ENCODE data around the gene NWD2.

Gene NWD2

GRCh38 chr4:37430718-37431416 is 186.3 kb downstream of the NWD2 start (continued):
- no peak for TF ChIP-seq CSRNP3 (CRISPR knock-in tag; IDR thresholded peaks at IDR 0.05)
- no peak for TF ChIP-seq ZNF565 (CRISPR knock-in tag; conservative IDR thresholded peaks at IDR 0.05; ENCODE audit: low read depth)
- no peak for TF ChIP-seq PPARA (CRISPR knock-in tag; IDR thresholded peaks at IDR 0.05; ENCODE audit: borderline replicate concordance)
- TF ChIP-seq GLIS3 (CRISPR knock-in tag; IDR thresholded peaks at IDR 0.05): no peak

- no peak for ATAC-seq
- TF ChIP-seq CREB5 (CRISPR knock-in tag; IDR thresholded peaks at IDR 0.05; ENCODE audit: low read depth): no peak
- no peak for TF ChIP-seq ZC3H10 (CRISPR knock-in tag; IDR thresholded peaks at IDR 0.05)
- TF ChIP-seq CSDC2 (CRISPR knock-in tag; IDR thresholded peaks at IDR 0.05): no peak
- no peak for TF ChIP-seq PATZ1 (CRISPR knock-in tag; IDR thresholded peaks at IDR 0.05; ENCODE audit: borderline replicate concordance)
Observed at GRCh38 chr4:37431417-37431743, 186.8 kb downstream of the NWD2 start.

- TF ChIP-seq PATZ1 (CRISPR knock-in tag; IDR thresholded peaks at IDR 0.05; ENCODE audit: borderline replicate concordance) (no peak), ARNTL (CRISPR knock-in tag; IDR thresholded peaks at IDR 0.05; ENCODE audit: borderline replicate concordance, low read depth) (no peak), PPARA (CRISPR knock-in tag; IDR thresholded peaks at IDR 0.05; ENCODE audit: borderline replicate concordance) (no peak), ISL1 (CRISPR knock-in tag; IDR thresholded peaks at IDR 0.05) (no peak), SNAI2 (CRISPR knock-in tag; IDR thresholded peaks at IDR 0.05) (no peak)
- ATAC-seq: no peak
Observed at GRCh38 chr4:37434469-37434868, 189.9 kb downstream of the NWD2 start.

GRCh38 chr4:37436546-37436945 is 192.0 kb downstream of the NWD2 start:
- ATAC-seq: no peak
- TF ChIP-seq PPARA (CRISPR knock-in tag; IDR thresholded peaks at IDR 0.05; ENCODE audit: borderline replicate concordance) (no peak), ARNTL (CRISPR knock-in tag; IDR thresholded peaks at IDR 0.05; ENCODE audit: borderline replicate concordance, low read depth) (no peak), ZFP3 (CRISPR knock-in tag; IDR thresholded peaks at IDR 0.05) (no peak), TOX (CRISPR knock-in tag; IDR thresholded peaks at IDR 0.05; ENCODE audit: borderline replicate concordance) (no peak), ESRRG (CRISPR knock-in tag; IDR thresholded peaks at IDR 0.05) (no peak), POU6F1 (CRISPR knock-in tag; IDR thresholded peaks at IDR 0.05; ENCODE audit: borderline replicate concordance, low read depth) (no peak), ZNF8 (CRISPR knock-in tag; IDR thresholded peaks at IDR 0.05) (no peak), TSHZ2 (CRISPR knock-in tag; IDR thresholded peaks at IDR 0.05) (no peak), CSRNP3 (CRISPR knock-in tag; IDR thresholded peaks at IDR 0.05) (no peak), BACH2 (CRISPR knock-in tag; IDR thresholded peaks at IDR 0.05; ENCODE audit: borderline replicate concordance) (no peak), OSR1 (CRISPR knock-in tag; IDR thresholded peaks at IDR 0.05) (no peak), CSDC2 (CRISPR knock-in tag; IDR thresholded peaks at IDR 0.05) (no peak), RARB (CRISPR knock-in tag; IDR thresholded peaks at IDR 0.05) (no peak), GLIS3 (CRISPR knock-in tag; IDR thresholded peaks at IDR 0.05) (no peak), ZC3H10 (CRISPR knock-in tag; IDR thresholded peaks at IDR 0.05) (no peak), ZNF70 (CRISPR knock-in tag; IDR thresholded peaks at IDR 0.05) (no peak), ZFP30 (CRISPR knock-in tag; IDR thresholded peaks at IDR 0.05) (no peak), ISL1 (CRISPR knock-in tag; IDR thresholded peaks at IDR 0.05) (no peak), SNAI2 (CRISPR knock-in tag; IDR thresholded peaks at IDR 0.05) (no peak)

Data from SK-N-SH treated with all-trans-retinoic acid at 6 μM for 48 hours (cell line).